Measurements from ENCODE around the gene HS6ST2. TPM values are rescaled to one million over a fixed set of nuclear protein-coding genes. Genes with fewer than 3 reads are reported as not detected.
"Not testable (repeated sequence)": the region's sequence is repeated elsewhere in the genome, so short reads cannot be mapped to it uniquely, and the experiment has no call there.

Gene HS6ST2
- total RNA-seq, 2 donors from 2014 or later = 0.32 to 0.43 TPM

DNA sequence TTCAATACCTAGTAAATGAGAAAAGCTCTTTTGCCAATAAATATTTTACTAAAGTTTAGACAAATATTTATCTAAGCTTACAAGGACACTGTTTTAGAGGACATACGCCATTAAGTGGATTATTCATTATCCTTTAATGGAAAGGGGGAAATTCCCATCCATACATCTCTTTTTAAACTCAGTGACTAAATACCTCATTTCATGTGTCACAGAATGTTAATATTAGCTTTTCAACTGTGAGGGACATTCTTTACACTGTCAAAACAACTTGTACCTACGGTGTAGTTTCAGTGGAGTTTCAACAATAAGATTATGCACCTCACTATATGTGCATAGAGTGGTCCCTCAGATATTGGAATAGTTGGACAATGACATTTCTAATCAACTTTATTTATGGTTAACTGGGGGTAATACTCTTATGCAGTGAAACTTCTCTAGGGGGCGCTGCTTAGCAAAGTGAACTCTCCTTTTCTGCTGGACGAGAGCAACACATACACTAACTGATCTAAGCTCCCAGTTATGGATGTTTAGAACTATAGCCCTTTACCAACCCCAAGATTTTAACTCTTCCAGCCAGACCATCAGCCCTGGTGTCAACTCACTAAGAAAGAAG lies 9.7 kb downstream of the HS6ST2 start:
- intact Hi-C loops (cut with DNase I) = no loop called here
- DNase-seq (ENCODE audit: low spot score) = no peak

DNA sequence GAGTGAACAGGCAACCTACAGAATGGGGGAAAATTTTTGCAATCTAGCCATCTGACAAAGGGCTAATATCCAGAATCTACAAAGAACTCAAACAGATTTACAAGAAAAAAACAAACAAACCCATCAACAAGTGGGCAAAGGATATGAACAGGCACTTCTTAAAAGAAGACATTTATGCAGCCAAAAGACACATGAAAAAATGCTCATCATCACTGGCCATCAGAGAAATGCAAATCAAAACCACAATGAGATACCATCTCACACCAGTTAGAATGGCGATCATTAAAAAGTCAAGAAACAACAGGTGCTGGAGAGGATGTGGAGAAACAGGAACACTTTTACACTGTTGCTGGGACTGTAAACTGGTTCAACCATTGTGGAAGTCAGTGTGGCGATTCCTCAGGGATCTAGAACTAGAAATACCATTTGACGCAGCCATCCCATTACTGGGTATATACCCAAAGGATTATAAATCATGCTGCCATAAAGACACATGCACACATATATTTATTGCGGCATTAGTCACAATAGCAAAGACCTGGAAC lies 13.3 kb downstream of the HS6ST2 start:
- DNase-seq (ENCODE audit: low spot score); intact Hi-C loops (cut with DNase I): not testable (repeated sequence)

DNA sequence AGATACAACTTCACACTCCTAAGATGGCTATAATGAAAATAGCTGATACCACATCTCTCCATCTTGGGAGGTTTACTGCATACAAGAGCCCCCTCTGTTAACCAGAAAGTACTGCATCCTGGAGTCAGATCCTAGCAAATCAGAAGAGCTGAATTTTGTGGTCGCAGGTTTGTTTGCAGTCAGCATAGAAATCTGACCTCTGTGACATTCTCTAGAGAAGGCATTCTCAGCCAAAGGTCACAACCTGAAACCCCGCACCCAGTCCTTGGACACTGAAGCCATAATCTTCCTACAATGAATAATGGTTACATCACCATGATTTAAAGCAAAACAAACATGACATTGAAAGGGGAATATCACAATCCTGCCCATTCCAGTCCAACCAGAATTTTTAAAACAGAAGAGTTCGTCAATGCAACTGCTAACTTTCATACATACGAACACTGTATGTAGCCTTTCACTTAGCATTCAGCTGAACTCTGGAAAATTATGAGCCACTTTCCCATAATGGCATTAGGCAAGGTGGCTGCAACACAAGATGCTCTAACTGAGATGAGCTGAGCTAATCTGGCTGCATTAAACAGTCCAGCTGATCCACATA lies 17.6 kb downstream of the HS6ST2 start:
- DNase-seq (ENCODE audit: low spot score) = no peak
- intact Hi-C loops (cut with DNase I) = no loop called here

DNA sequence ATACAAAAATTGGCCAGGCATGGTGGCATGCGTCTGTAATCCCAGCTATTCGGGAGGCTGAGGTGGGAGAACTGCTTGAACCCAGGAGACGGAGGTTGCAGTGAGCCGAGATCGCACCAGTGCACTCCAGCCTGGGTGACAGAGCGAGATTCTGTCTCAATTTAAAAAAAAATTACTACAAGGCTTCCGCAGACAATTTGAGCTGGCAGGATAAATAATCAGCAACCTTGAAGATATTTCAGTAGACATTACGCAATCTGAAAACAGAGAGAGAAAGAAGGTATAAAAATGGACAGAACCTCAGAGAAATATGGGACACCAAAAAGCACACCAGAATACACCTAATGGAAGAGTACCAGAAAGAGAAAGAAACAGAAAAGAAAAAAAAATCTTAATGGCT lies 25.3 kb downstream of the HS6ST2 start:
- intact Hi-C loops (cut with DNase I) = no loop called here
- no peak for DNase-seq (ENCODE audit: low spot score)

DNA sequence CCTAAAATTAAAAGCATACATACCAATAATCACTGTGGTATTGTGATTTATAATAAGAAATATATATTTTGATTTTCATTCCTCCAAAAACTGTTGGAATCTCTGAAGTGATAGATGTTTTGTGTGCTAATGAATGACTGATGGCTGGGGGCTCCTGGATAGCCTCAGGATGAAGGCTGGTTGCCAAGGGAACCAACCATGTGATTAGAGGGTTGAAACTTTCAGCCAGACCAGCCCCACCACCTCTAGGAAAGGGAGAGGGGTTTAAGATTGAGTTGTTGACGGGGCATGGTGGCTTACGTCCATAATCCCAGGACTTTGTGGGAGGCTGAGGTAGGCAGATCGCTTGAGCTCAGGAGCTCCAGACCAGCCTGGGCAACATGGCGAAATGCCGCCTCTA lies 34.0 kb downstream of the HS6ST2 start:
- intact Hi-C loops (cut with DNase I) = no loop called here

DNA sequence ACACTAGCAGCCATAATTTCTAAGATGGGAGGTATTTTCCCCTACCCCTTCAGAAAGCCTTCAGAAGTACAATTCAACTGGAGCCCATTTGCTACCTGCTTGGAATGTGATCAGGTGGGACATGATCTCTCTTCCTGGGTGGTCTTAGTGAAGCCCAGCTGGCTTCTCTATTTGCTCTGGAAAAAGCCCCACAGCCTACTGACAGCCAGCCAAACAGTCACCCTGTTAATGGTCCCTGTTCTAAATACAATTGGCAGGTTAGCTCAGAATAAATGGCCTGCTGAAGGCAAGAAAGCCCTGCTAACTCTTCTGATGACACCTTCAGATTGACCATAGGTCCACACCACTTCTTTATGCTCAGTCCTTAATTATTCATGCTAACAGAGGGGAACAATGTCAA lies 39.9 kb downstream of the HS6ST2 start:
- intact Hi-C loops (cut with DNase I) = no loop called here
- no peak for DNase-seq (ENCODE audit: low spot score)

More for the DNA sequence above, 34.0 kb downstream of the HS6ST2 start:
- DNase-seq (ENCODE audit: low spot score) = no peak

DNA sequence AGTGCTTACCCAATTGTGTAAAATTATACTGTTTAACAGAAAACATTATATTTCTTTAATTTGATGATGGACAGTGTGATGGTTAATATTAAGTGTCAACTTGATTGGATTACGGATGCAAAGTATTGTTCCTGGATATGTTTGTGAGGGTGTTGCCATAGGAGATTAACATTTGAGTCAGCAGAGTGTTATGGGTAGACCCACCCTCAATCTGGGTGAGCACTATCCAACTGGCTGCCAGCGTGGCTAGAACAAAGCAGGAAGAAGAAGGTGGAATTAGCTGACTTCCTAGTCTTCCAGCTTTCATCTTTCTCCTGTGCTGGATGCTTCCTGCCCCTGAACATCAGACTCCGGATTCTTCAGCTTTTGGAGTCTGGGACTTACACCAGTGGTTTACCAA lies 42.1 kb downstream of the HS6ST2 start:
- intact Hi-C loops (cut with DNase I) = no loop called here
- no peak for DNase-seq (ENCODE audit: low spot score)

DNA sequence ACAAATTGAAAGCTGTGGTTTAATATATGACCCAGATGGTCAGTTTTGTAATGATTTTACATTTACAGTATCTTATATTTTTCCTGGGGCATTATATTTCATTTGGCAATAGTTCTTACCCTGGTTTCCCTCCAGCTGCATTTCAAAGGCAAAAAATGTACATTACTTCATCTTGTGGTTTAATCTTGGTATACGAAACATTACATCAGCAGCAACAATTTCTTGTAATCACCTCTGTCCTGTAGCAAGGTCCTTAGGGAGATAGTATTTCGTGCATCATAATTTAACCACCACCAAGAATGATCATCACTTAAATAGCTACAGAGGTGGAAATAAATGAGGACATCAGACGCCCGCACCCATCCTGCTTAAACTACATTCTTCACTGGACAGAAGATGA lies 48.8 kb downstream of the HS6ST2 start:
- intact Hi-C loops (cut with DNase I) = no loop called here

DNA sequence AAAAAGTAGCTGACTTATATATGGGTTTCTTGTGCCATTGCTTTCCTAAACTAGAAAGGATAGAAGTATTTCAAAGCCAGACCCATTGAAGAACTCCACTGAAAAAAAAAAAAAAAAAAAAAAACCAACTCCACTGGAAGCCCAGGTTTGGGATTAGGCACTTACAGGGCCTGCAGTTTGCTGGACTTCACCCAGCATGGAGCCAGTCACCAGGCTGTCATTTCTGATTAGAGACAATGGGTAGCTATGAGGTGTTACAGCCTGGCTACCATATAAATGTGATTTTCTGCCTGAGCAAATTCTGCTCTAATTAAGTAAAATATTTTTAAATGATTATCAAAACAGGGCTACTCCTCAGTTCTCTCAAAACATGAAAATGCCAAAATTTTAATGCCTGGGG lies 49.5 kb downstream of the HS6ST2 start:
- intact Hi-C loops (cut with DNase I) = no loop called here
- DNase-seq (ENCODE audit: low spot score) = no peak

More for the DNA sequence above, 48.8 kb downstream of the HS6ST2 start:
- no peak for DNase-seq (ENCODE audit: low spot score)

DNA sequence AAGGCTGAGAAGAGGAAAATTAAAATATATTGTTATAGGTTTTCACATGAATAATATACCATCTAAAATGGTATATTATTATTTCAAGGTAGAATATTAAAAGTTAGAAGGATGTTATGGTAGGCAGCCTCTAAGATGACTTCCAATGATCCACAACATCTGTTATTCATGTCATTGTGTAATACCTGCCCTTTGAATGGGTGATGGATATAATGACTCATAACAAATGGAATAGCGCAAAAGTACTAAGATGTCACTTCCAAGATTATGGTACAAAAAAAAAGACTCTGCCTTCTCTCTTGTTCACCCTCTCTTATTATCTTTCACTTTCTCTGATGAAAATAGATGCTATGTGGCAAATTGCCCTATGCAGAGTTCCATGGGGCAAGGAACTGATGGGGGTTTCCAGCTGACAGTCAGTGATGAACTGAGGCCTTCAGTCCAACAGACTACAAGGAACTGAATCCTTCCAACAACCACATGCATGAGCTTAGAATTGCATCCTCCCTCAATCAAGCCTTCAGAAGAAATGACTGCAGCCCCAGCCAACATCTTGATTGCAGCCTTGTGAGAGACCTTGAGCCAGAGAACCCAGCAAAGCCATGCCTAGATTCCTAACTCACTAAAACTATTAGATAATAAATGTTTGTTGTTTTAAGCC lies 57.7 kb downstream of the HS6ST2 start:
- intact Hi-C loops (cut with DNase I) = no loop called here
- DNase-seq (ENCODE audit: low spot score) = no peak

DNA sequence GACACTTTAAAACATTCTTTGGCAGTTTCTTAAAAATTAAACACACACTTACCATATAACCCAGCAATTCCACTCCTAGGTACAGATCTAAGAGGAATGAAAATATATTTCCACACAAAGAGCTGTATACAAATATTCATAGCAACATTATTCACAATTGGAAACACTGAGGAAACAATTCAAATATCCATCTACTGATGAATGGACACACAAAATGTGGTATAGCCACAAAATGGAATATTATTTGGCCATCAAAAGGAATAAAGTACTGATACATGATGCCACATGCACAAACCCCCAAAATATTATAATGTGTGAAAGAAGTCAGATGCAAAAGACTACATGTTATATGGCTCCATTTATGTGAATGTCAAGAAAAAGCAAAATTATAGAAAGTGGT lies 70.9 kb downstream of the HS6ST2 start:
- no peak for DNase-seq (ENCODE audit: low spot score)
- intact Hi-C loops (cut with DNase I) = no loop called here

DNA sequence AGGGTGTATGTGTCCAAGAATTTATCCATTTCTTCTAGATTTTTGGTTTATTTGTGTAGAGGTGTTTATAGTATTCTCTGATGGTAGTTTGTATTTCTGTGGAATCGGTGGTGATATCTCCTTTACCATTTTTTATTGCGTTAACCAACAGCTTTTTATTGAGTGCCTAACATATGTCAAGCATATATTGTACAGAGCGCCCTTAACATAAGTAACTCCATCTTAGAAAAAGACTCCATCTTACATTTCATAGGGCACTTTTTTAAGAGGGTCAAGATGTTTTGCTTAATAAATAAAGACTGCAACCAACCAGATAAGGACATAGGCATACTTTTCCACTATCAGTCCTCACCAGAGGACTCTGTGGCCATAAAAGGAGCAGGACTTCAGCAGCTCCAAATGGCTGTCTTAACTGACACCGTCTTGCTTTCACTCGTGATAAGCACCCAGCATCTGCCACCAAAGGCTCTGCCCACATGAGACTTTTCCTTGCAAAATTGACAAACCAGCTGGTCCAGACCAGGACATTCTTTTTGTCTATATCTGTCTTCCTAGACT lies 75.0 kb downstream of the HS6ST2 start:
- DNase-seq (ENCODE audit: low spot score) = no peak
- intact Hi-C loops (cut with DNase I) = no loop called here

DNA sequence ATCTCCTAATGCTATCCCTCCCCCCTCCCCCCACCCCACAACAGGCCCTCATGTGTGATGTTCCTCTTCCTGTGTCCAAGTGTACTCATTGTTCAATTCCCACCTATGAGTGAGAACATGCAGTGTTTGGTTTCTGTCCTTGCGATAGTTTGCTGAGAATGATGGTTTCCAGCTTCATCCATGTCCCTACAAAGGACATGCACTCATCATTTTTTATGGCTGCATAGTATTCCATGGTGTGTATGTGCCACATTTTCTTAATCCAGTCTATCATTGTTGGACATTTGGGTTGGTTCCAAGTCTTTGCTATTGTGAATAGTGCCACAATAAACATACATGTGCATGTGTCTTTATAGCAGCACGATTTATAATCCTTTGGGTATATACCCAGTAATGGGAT lies 77.7 kb downstream of the HS6ST2 start:
- DNase-seq (ENCODE audit: low spot score); intact Hi-C loops (cut with DNase I): not testable (repeated sequence)

DNA sequence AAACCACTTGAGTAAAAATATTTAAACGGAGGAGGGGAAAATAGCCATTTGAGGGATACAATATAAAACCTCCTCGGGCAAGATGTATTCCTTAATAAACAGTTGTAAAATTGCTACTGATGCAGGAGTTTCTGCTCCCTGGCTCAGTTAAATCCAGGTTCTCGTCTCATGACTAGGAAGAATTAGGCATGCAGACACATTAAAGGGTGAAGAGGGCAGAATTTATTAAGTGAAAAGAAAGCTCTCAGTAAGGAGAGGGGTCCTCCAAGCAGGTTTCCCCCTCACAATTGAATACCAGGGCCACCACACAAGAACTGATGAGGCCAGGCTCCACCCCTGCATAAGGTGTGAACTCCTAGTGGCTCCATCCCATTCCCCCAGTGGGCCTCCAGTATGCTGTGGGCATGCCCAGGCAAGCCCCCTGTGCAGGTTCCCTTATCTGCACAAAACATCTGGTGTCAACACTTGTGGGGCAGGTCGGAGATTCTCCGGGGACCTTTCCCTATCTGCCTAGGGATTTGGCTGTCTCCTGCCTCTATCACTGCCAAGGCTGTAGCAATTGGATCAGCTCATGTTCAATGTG lies 80.4 kb downstream of the HS6ST2 start:
- no peak for DNase-seq (ENCODE audit: low spot score)
- intact Hi-C loops (cut with DNase I) = no loop called here

DNA sequence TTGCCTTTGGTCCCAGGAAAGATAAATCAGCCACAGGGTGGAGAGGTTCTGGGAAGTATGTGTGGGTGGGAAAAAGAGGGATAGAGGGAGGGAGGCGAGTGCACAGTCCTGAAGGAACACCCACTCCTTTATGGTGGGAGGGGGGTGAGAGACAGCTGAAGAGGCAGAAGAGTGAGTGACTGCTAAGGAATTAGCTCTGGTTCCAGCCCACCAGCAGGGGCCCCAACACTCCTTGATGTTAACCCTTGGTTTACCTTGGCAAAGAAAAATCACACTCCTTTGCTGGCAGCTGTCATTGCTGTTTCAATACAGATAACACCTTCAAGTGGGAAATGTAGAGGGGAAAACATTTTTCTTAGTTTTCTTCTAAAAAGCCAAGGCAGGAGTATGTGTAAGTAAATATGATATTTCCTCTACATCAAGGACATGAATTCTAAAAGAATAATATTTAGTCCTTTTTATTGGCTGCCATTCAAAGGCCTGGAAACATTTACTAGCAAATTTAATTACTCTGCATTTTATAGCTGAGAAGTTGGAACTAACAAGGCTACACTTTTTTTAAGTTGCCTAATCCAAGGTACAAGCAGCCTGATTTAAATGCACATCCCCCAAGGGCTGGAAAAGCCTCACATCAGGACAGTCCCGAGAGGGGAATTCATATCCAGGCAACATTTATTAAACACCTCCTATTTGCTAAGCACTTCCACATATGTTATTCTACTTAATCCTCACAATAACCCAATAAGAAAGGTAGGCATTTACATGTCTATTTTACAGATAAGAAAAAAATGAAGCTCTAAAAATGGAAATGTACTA lies 81.7 kb downstream of the HS6ST2 start:
- intact Hi-C loops (cut with DNase I) = no loop called here
- no peak for DNase-seq (ENCODE audit: low spot score)

DNA sequence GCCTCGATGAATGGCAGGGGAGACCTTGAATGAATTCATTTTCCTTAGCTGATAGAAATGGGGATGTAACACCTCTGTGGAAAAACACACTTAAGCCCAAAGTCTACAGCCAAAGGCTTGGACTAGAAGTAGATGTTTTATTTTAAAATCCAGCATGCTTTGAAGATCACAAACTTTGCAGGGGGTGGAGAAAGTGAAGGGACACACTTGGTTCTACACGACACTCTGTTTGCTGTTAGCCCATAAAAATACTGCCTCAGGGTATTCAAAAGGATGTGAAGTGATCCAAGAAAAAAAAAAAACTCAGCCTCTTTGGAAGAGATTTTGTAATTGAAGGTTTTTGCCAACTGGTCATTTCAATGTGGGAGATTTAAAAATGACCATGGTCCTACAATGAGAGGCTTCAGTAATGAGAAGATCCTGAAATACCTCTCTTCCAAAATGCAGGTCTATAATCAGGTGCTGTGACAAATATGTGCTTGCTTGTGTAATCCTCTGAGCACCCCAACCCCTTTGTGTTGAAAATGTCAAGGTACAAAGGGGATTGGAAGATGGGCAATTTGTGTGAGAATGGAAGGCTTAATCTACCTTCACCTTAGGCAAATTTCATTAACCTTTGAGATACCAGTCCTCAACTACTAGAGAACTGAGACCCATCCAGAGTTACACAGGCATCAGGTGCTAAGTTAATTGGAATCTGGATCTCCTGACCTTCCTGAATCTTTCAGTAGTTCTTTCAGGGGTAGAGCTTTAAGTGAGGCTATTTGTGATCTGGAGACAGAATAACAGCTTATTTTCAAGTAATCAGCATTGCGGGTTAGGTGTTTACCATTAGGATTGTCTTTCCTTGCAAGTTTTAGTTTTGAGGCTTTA lies 82.5 kb downstream of the HS6ST2 start:
- intact Hi-C loops (cut with DNase I) = no loop called here
- DNase-seq (ENCODE audit: low spot score) = no peak

DNA sequence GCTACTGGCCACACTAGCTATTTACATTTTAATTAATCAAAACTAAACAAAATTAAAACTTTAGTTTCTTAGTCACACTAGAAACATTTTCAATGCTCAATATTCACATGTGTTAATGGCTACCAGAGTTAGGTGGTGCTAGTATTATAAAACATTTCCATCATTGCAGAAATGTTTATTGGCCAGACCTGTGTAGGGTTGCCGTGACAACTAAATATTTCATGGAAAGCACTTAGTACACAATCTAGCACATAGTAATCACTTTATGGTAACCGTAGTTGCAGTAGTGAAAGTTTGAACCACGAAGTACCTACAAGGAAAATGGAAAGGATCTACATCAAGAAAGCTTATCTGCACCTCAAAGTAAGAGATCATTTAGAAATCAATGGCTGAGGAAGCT lies 95.9 kb downstream of the HS6ST2 start:
- intact Hi-C loops (cut with DNase I) = no loop called here
- no peak for DNase-seq (ENCODE audit: low spot score)

DNA sequence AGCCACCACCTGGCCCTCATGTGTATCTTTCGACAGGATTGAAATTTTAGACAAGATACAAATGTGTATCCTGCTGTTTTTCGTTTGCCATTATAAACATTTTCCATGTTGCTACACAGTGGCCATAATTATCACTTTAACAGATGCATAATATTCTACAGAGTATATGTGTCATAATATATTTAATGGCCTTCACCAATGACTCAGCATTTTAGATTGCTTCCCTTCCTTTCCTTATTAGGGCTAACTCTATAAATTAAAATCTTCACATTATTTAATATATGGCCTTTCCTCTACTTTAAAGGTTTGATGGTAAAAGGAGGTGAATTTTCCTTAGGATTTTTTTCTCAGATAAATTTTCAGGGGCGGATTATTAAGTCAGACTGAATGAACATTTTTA lies 97.4 kb downstream of the HS6ST2 start:
- intact Hi-C loops (cut with DNase I) = no loop called here
- no peak for DNase-seq (ENCODE audit: low spot score)

Measured in posterior vena cava (tissue), 2 donors.